Measurements from ENCODE around the gene PTPN22. TPM values are rescaled to one million over a fixed set of nuclear protein-coding genes. Genes with fewer than 3 reads are reported as not detected.

The PTPN22 gene
- total and polyA plus RNA-seq, 7 experiments from 2014 or later, result 22.2 to 76.7 (median 29.7) TPM

DNA sequence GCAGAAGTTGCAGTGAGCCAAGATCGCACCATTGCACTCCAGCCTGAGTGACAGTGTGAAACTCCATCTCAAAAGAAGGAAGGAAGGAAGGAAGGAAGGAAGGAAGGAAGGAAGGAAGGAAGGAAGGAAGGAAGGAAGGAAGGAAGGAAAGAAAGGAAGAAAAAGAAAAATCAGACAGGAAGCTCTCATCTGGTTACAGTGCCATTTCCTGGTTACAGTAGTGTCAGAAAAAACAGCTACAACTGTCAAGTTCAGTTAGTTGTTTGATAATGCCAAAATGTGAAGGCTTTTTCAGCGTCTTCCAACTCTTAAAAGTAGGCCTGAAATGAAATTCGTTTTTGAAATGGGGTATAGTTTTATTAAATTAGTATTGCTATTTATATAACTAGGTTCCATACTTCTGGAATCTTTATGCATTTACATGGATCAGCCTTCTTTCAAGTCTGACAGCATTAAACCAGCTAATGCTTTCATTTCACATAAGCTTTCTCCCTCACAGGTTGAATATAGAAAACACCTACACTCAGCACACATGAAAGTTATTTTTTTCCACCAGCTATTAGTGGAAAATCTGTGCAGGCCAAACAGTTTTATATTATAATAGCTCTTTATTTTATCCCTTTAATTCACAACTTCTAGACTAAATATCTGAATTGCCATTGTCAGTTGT lies 21.2 kb downstream of the PTPN22 start:
- no peaks in the 10 kb centered on the region for H3K27me3 ChIP-seq (ENCODE audit: control insufficient read depth in 2 of 2, insufficient read depth in 2 of 2, low read length in 2 of 2)
- ChIA-PET POLR2A (interaction anchor here (0.5 to 1.1 kb wide), 3 partner anchors 38 to 193 kb away, joined by 3 read pairs; partner anchors contain the start of gene RSBN1), CTCF (interaction anchor here (0.6 to 1.0 kb wide), 4 partner anchors 9 to 751 kb away, joined by 3 to 5 read pairs (median 4); partner anchors contain the start of gene AP4B1)
- peak overlapping the region; percentile 72 to 95 (median 87) for H3K27ac Mint-ChIP-seq
- H3K4me3 ChIP-seq (ENCODE audit: low read length), result no peak overlapping the region
- ATAC-seq (peak; percentile 42), DNase-seq (peak in 5 of 9 donors; percentile 12 to 40 (median 31))
- H3K9me3 ChIP-seq (ENCODE audit: control insufficient read depth in 2 of 3, low read length in 3 of 3), result peaks cover 0 to 3% (median 0%) of the 10 kb centered on the region in 3 experiments
- peaks cover 8 to 18% (median 16%) of the 10 kb centered on the region in 7 donors for H3K4me1 Mint-ChIP-seq
- intact Hi-C loops (cut with micrococcal nuclease), result loop anchor here in 1 of 2 donors (2.0 to 5.0 kb wide), 2 partner anchors 21 to 52 kb away; partner anchors contain the start of genes AP4B1 and PTPN22
- H3K4me1 ChIP-seq (ENCODE audit: control insufficient read depth in 2 of 2, insufficient read depth in 2 of 2, low read length in 2 of 2), result peaks cover 8 to 10% of the 10 kb centered on the region in 2 donors
- H3K9me3 Mint-ChIP-seq, result peaks cover 0 to 11% (median 0%) of the 10 kb centered on the region in 11 donors
- peak overlapping the region; percentile 49 for H3K27ac ChIP-seq (ENCODE audit: low read depth, low read length)
- peak overlapping the region in 7 of 10 donors; percentile 20 to 55 (median 35) for H3K4me3 Mint-ChIP-seq
- peaks cover 13 to 56% (median 47%) of the 10 kb centered on the region in 5 donors for H3K36me3 Mint-ChIP-seq
- no peaks in the 10 kb centered on the region for H3K27me3 Mint-ChIP-seq
- H3K36me3 ChIP-seq (ENCODE audit: control insufficient read depth in 2 of 3, insufficient read depth in 3 of 3, low read length in 3 of 3), result peaks cover 4 to 19% (median 10%) of the 10 kb centered on the region in 3 experiments

DNA sequence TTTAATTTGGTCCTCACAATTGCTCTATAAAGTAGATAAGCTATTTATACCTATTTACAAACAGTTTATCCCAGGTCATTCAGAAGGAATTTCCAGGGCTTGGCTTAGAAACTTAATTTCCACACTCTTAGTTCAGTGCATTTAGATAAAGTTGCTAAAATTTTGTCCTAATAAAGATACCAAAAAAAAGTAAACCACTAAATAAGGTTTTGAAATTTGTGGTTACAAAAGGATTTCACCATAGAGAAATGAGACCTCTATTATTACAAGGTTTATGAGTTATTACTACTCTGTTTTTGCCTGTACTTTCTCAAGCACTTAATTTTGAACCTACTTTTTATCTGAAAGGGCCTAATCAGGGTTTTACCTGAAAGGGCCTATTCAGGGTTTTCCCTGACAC lies 22.4 kb downstream of the PTPN22 start:
- H3K36me3 Mint-ChIP-seq, result peaks cover 9 to 47% (median 39%) of the 10 kb centered on the region in 5 donors
- no peak overlapping the region for H3K27ac Mint-ChIP-seq
- no peak for ATAC-seq
- no peak overlapping the region for H3K4me3 Mint-ChIP-seq
- intact Hi-C loops (cut with micrococcal nuclease), result loop anchor here in 1 of 2 donors (10.0 kb wide), 1 partner anchor 704 kb away; no protein-coding TSS in a partner anchor
- H3K4me1 ChIP-seq (ENCODE audit: control insufficient read depth in 2 of 2, insufficient read depth in 2 of 2, low read length in 2 of 2), result peaks cover 8 to 10% of the 10 kb centered on the region in 2 donors
- no peak overlapping the region for H3K4me3 ChIP-seq (ENCODE audit: low read length)
- peaks cover 8 to 16% (median 14%) of the 10 kb centered on the region in 7 donors for H3K4me1 Mint-ChIP-seq
- no peaks in the 10 kb centered on the region for H3K27me3 Mint-ChIP-seq
- POLR2A ChIA-PET, result interaction anchor here (0.7 to 1.1 kb wide), 2 partner anchors 36 to 55 kb away, joined by 3 to 4 read pairs; partner anchors contain the start of gene RSBN1
- DNase-seq, result no peak
- no peaks in the 10 kb centered on the region for H3K27me3 ChIP-seq (ENCODE audit: control insufficient read depth in 2 of 2, insufficient read depth in 2 of 2, low read length in 2 of 2)
- peaks cover 0 to 3% (median 0%) of the 10 kb centered on the region in 3 experiments for H3K9me3 ChIP-seq (ENCODE audit: control insufficient read depth in 2 of 3, low read length in 3 of 3)
- H3K36me3 ChIP-seq (ENCODE audit: control insufficient read depth in 2 of 3, insufficient read depth in 3 of 3, low read length in 3 of 3), result peaks cover 4 to 10% (median 8%) of the 10 kb centered on the region in 3 experiments
- H3K27ac ChIP-seq (ENCODE audit: low read depth, low read length), result no peak overlapping the region
- CTCF ChIA-PET, result interaction anchor here (1.6 kb wide), 1 partner anchor 13 kb away, joined by 3 read pairs; no protein-coding TSS in a partner anchor
- peaks cover 0 to 11% (median 0%) of the 10 kb centered on the region in 11 donors for H3K9me3 Mint-ChIP-seq

DNA sequence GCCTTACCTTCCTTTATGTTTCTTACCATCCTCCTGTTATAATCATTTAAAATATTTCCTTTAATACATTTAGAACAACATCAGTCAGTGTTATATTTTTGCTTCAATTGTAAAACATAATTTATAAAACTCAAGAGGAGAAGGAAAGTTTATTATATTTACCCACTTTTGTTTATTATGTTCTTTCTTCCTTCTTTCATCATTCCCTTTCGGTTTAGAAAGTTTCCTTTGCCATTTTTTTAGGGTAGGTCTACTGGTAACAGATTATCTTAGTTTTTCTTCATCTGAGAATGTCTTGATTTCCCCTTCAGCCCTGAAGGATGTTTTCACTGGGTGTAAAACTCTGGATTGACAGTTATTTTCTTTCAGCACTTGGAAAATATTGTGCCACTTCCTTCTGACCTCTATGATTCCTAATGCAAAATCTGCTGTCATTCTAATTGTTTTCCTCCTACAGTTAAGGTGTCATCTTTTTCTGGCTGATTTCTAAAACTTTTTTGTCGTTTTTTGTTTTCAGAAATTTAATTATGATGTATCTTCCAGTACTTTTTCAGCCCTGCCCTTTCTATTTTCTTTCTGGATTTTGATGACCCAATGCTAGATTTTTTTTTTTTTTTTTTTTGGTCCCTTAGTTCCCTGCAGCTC lies 25.0 kb downstream of the PTPN22 start:
- Histone ChIP-seq H3K36me3 (ENCODE audit: control insufficient read depth in 2 of 3, insufficient read depth in 3 of 3, low read length in 3 of 3) (peaks cover 4 to 16% (median 10%) of the 10 kb centered on the region in 3 experiments), H3K27me3 (ENCODE audit: control insufficient read depth in 2 of 2, insufficient read depth in 2 of 2, low read length in 2 of 2) (no peaks in the 10 kb centered on the region), H3K9me3 (ENCODE audit: control insufficient read depth in 2 of 3, low read length in 3 of 3) (peaks cover 0 to 3% (median 0%) of the 10 kb centered on the region in 3 experiments), H3K4me1 (ENCODE audit: control insufficient read depth in 2 of 2, insufficient read depth in 2 of 2, low read length in 2 of 2) (peaks cover 8 to 10% of the 10 kb centered on the region in 2 donors), H3K27ac (ENCODE audit: low read depth, low read length) (no peak overlapping the region), H3K4me3 (ENCODE audit: low read length) (no peak overlapping the region)
- Mint-ChIP-seq H3K4me3 (no peak overlapping the region), H3K4me1 (peaks cover 8 to 16% (median 13%) of the 10 kb centered on the region in 7 donors), H3K36me3 (peaks cover 9 to 53% (median 46%) of the 10 kb centered on the region in 5 donors), H3K27me3 (no peaks in the 10 kb centered on the region), H3K27ac (peak overlapping the region in 4 of 9 donors; percentile 5 to 55 (median 38)), H3K9me3 (peaks cover 0 to 11% (median 0%) of the 10 kb centered on the region in 11 donors)
- no peak for DNase-seq
- ATAC-seq, result no peak
- ChIA-PET POLR2A (no interaction called here), CTCF (no interaction called here)
- intact Hi-C loops (cut with micrococcal nuclease), result loop anchor here in 1 of 2 donors (10.0 kb wide), 1 partner anchor 702 kb away; no protein-coding TSS in a partner anchor

DNA sequence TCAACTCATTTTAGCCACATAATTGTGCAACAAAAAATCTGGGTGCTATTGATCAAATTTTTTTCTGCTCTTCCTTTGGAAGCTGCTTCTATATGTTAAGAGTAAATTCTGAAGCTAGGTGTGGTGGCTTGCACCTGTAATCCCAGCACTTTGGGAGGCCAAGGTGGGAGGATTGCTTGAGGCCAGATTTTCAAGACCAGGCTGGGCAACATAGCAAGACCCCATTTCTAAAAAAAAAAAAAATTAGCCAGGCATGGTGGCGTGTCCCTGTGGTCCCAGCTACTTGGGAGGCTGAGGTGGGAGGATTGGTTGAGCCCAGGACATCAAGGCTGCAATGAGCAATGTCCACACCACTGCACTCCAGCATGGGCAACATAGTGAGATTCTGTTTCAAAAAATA lies 35.0 kb downstream of the PTPN22 start:
- no peak for DNase-seq
- Histone ChIP-seq H3K27me3 (ENCODE audit: control insufficient read depth in 2 of 2, insufficient read depth in 2 of 2, low read length in 2 of 2) (no peaks in the 10 kb centered on the region), H3K36me3 (ENCODE audit: control insufficient read depth in 2 of 3, insufficient read depth in 3 of 3, low read length in 3 of 3) (peaks cover 8 to 27% (median 17%) of the 10 kb centered on the region in 3 experiments), H3K27ac (ENCODE audit: low read depth, low read length) (no peak overlapping the region), H3K9me3 (ENCODE audit: control insufficient read depth in 2 of 3, low read length in 3 of 3) (no peaks in the 10 kb centered on the region), H3K4me3 (ENCODE audit: low read length) (no peak overlapping the region), H3K4me1 (ENCODE audit: control insufficient read depth in 2 of 2, insufficient read depth in 2 of 2, low read length in 2 of 2) (no peaks in the 10 kb centered on the region)
- Mint-ChIP-seq H3K4me1 (peaks cover 1 to 10% (median 8%) of the 10 kb centered on the region in 7 donors), H3K27ac (peak overlapping the region in 2 of 9 donors; percentile 14 to 47), H3K9me3 (no peaks in the 10 kb centered on the region), H3K27me3 (no peaks in the 10 kb centered on the region), H3K36me3 (peaks cover 4 to 29% (median 16%) of the 10 kb centered on the region in 5 donors), H3K4me3 (no peak overlapping the region)
- POLR2A ChIA-PET, result interaction anchor here (0.6 to 3.8 kb wide), 5 partner anchors 68 to 127 kb away, joined by 3 to 21 read pairs (median 3); partner anchors contain the start of genes AP4B1, DCLRE1B and HIPK1
- intact Hi-C loops (cut with micrococcal nuclease), result loop anchor here (2.0 to 5.0 kb wide), 3 partner anchors 34 to 446 kb away; partner anchors contain the start of gene PTPN22 (in 1 of the 2)
- ATAC-seq, result no peak
- CTCF ChIA-PET, result interaction anchor here (0.7 to 3.5 kb wide), 12 partner anchors 12 to 127 kb away, joined by 3 to 40 read pairs (median 4); partner anchors contain the start of genes AP4B1, DCLRE1B, HIPK1 and RSBN1

DNA sequence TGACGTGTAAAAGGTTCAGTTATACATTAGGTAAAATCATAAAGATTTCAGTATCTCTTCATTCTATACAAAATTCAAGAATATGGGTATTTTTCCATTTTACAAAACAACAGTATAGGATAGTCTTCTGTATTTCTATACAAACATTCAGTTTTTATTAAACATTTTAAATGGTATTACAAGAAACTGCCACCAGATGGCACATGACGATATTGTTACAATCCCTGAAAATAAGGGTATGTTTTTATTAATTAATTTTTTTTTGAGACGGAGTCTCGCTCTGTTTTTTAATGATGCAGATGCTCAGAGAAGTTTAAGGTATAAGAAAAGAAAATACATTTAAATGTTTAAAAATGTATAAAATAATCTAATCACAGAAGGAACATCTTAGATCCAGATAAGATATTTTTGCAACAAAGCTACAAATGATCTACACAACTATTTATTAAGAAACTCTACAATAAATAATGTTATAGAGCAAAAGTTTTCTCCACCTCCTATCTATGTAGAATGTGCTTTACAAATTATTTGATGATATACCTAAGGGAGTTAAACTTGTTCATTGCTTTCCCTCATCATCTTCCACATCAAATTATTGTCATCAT lies 35.7 kb downstream of the PTPN22 start:
- no peak overlapping the region for H3K4me3 Mint-ChIP-seq
- H3K27ac Mint-ChIP-seq, result peak overlapping the region in 2 of 9 donors; percentile 14 to 47

More for the DNA sequence above, 35.7 kb downstream of the PTPN22 start:
- intact Hi-C loops (cut with micrococcal nuclease), result loop anchor here (1.0 to 5.0 kb wide), 8 partner anchors 35 to 447 kb away; partner anchors contain the start of genes AP4B1 (in 2 of the 2), HIPK1 (in 2 of the 2), PTPN22 (in 2 of the 2) and OLFML3 (in 1 of the 2)
- peak in 7 of 9 donors; percentile 26 to 61 (median 51) for DNase-seq
- H3K27me3 ChIP-seq (ENCODE audit: control insufficient read depth in 2 of 2, insufficient read depth in 2 of 2, low read length in 2 of 2), result no peaks in the 10 kb centered on the region
- H3K4me3 ChIP-seq (ENCODE audit: low read length), result no peak overlapping the region
- H3K9me3 ChIP-seq (ENCODE audit: control insufficient read depth in 2 of 3, low read length in 3 of 3), result no peaks in the 10 kb centered on the region
- peaks cover 4 to 31% (median 18%) of the 10 kb centered on the region in 5 donors for H3K36me3 Mint-ChIP-seq
- H3K27me3 Mint-ChIP-seq, result no peaks in the 10 kb centered on the region
- peak; percentile 66 for ATAC-seq
- H3K9me3 Mint-ChIP-seq, result no peaks in the 10 kb centered on the region
- peaks cover 4 to 10% (median 8%) of the 10 kb centered on the region in 7 donors for H3K4me1 Mint-ChIP-seq
- H3K4me1 ChIP-seq (ENCODE audit: control insufficient read depth in 2 of 2, insufficient read depth in 2 of 2, low read length in 2 of 2), result no peaks in the 10 kb centered on the region
- H3K27ac ChIP-seq (ENCODE audit: low read depth, low read length), result no peak overlapping the region
- CTCF ChIA-PET, result interaction anchor here (0.7 to 3.5 kb wide), 18 partner anchors 13 to 836 kb away, joined by 3 to 40 read pairs (median 4); partner anchors contain the start of genes AP4B1, DCLRE1B, HIPK1 and RSBN1
- H3K36me3 ChIP-seq (ENCODE audit: control insufficient read depth in 2 of 3, insufficient read depth in 3 of 3, low read length in 3 of 3), result peaks cover 4 to 21% (median 17%) of the 10 kb centered on the region in 3 experiments
- POLR2A ChIA-PET, result interaction anchor here (0.6 to 3.8 kb wide), 8 partner anchors 12 to 98 kb away, joined by 3 to 21 read pairs (median 3); partner anchors contain the start of genes AP4B1, DCLRE1B and HIPK1
